GM18498 (cell line): Measurements from ENCODE around the gene PIGR.

Experiments
- ATAC-seq: cut with Tn5 transposase; IDR thresholded peaks from one replicate; pipeline ENCODE4 v1.9.1; 2021; ENCODE audit warnings: mild to moderate bottlenecking, moderate library complexity; ENCODE audit not compliant: unreplicated experiment

Gene PIGR

GRCh38 chr1:206960676-206961386 lies 14.6 kb upstream of the PIGR start:
- ATAC-seq = no peak

- no peak for ATAC-seq
Observed at GRCh38 chr1:206958144-206958543, 11.9 kb upstream of the PIGR start.

GRCh38 chr1:206957639-206958038 lies 11.4 kb upstream of the PIGR start:
- ATAC-seq = no peak

GRCh38 chr1:206955476-206956451 lies 9.5 kb upstream of the PIGR start:
- no peak for ATAC-seq

GRCh38 chr1:206954459-206955342 lies 8.4 kb upstream of the PIGR start:
- no peak for ATAC-seq

GRCh38 chr1:206953626-206954025 lies 7.4 kb upstream of the PIGR start:
- no peak for ATAC-seq

- no peak for ATAC-seq
Observed at GRCh38 chr1:206953126-206953525, 6.9 kb upstream of the PIGR start.

- ATAC-seq = no peak
Observed at GRCh38 chr1:206952171-206952570, 5.9 kb upstream of the PIGR start.

GRCh38 chr1:206951318-206952100 lies 5.2 kb upstream of the PIGR start:
- no peak for ATAC-seq

- no peak for ATAC-seq
Observed at GRCh38 chr1:206949641-206950040, 3.4 kb upstream of the PIGR start.

GRCh38 chr1:206949208-206949607 lies 2.9 kb upstream of the PIGR start:
- no peak for ATAC-seq

- ATAC-seq = no peak
Observed at GRCh38 chr1:206947255-206947654, 989 bp upstream of the PIGR start.

GRCh38 chr1:206945779-206946178 lies 487 bp downstream of the PIGR start:
- ATAC-seq = no peak

GRCh38 chr1:206944703-206945102 lies 1.6 kb downstream of the PIGR start:
- ATAC-seq = no peak

- no peak for ATAC-seq
Observed at GRCh38 chr1:206941766-206942418, 4.4 kb downstream of the PIGR start.

- no peak for ATAC-seq
Observed at GRCh38 chr1:206940588-206940936, 5.7 kb downstream of the PIGR start.

- no peak for ATAC-seq
Observed at GRCh38 chr1:206939841-206940587, 6.3 kb downstream of the PIGR start.

GRCh38 chr1:206939131-206939530 lies 7.1 kb downstream of the PIGR start:
- ATAC-seq = no peak

GRCh38 chr1:206937425-206937824 lies 8.8 kb downstream of the PIGR start:
- ATAC-seq = no peak
